GM06990 (cell line): Measurements from ENCODE around the gene MIS18BP1.

Source experiments
- DNase-seq: peaks from one replicate; pipeline ENCODE4 v3.0.0-alpha.2; 2011; ENCODE audit not compliant: insufficient read length; ENCODE audit errors: extremely low read depth
- H3K27me3 ChIP-seq: replicated peaks from 2 replicates; pipeline ENCODE4 v1.6.0; 2011; ENCODE audit warnings: low read length; ENCODE audit not compliant: control insufficient read depth, insufficient read depth
- H3K36me3 ChIP-seq: 2 replicates; pipeline ENCODE4 v1.5.1; 2011; ENCODE audit warnings: low read length; ENCODE audit not compliant: control insufficient read depth, insufficient read depth
- H3K4me3 ChIP-seq: replicated peaks from 2 replicates; pipeline ENCODE4 v1.5.1; 2011; ENCODE audit warnings: low read depth, mild to moderate bottlenecking, control low read depth, low read length
- TF ChIP-seq, protein P1 (sequence below): IDR thresholded peaks from 2 replicates; pipeline ENCODE4 v1.5.1; 2011; ENCODE audit warnings: low read length, control low read depth, mild to moderate bottlenecking, inconsistent platforms; ENCODE audit not compliant: insufficient read depth, poor library complexity, severe bottlenecking

The MIS18BP1 gene

DNA sequence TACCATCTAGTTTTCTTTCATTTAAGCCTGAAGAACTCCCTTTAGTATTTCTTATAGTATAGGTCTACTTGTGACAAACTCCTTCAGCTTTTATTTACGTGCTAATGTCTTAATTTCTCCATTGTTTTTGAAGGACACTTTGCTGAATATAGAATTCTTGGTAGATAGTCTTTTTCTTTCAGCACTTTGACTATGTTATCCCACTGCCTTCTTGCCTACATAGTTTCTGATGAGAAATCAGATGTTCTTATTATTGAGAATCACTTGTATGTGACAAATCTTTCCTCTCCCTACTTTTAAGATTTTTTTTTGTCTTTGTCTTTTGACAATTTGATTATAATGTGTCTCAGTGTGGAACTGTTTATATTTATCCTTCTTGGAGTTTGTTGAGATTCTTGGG is 5.1 kb upstream of the MIS18BP1 start:
- DNase-seq, result no peak
- Histone ChIP-seq H3K27me3 (no peaks in the 10 kb centered on the region), H3K36me3 (no peaks in the 10 kb centered on the region), H3K4me3 (no peak overlapping the region)
- TF ChIP-seq, protein P1, sequence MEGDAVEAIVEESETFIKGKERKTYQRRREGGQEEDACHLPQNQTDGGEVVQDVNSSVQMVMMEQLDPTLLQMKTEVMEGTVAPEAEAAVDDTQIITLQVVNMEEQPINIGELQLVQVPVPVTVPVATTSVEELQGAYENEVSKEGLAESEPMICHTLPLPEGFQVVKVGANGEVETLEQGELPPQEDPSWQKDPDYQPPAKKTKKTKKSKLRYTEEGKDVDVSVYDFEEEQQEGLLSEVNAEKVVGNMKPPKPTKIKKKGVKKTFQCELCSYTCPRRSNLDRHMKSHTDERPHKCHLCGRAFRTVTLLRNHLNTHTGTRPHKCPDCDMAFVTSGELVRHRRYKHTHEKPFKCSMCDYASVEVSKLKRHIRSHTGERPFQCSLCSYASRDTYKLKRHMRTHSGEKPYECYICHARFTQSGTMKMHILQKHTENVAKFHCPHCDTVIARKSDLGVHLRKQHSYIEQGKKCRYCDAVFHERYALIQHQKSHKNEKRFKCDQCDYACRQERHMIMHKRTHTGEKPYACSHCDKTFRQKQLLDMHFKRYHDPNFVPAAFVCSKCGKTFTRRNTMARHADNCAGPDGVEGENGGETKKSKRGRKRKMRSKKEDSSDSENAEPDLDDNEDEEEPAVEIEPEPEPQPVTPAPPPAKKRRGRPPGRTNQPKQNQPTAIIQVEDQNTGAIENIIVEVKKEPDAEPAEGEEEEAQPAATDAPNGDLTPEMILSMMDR, result no peak

DNA sequence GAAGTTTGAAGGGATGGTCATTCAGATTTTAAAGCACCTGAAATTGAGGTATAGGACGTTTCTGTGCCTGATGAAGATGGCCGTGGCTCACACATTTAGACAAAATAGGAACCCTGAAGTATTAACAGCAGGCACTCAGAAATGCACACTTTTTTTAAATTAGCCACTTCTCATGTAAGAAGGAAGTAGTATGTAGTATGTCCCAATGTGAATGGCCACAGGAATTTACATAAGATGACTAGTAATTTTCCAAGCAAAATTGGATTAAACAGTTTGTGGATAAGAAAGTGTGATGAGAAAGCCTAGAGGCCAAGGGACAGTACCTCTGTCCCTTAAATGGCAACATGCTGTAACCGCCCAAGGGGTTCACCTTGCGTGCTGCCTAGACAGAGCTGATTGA is 1.8 kb upstream of the MIS18BP1 start:
- no peak for DNase-seq
- Histone ChIP-seq H3K4me3 (no peak overlapping the region), H3K27me3 (no peaks in the 10 kb centered on the region), H3K36me3 (no peaks in the 10 kb centered on the region)
- TF ChIP-seq, protein P1, result no peak

DNA sequence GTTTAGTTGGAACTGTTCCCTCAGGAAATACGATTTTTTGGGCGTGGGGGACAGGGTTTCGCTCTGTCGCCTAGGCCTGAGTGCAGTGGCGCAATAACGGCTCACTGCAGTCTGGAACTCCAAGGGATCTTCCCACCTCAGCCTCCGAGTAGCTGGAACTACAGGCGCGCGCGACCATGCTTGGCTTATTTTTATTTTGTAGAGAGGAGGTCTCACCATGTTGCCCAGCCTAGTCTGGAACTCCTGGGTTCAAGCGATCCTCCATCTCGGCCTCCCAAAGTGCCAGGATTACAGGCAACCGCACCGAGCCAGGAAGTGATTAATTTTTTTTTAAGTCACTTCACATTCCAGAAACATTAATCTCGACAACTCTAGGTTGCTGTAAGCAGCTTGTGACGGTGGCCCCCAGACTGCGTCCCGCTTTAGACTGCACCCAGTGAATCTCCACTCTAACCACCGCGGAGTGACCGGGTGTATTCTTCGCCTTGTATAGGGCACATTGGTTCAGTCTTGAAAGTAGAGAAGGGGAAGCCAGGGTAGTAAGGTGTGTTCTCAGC is 830 bp upstream of the MIS18BP1 start:
- DNase-seq, result peak; percentile 18
- H3K36me3 ChIP-seq, result no peaks in the 10 kb centered on the region
- H3K27me3 ChIP-seq, result no peaks in the 10 kb centered on the region
- TF ChIP-seq, protein P1, result no peak
- peak overlapping the region; percentile 84 for H3K4me3 ChIP-seq

DNA sequence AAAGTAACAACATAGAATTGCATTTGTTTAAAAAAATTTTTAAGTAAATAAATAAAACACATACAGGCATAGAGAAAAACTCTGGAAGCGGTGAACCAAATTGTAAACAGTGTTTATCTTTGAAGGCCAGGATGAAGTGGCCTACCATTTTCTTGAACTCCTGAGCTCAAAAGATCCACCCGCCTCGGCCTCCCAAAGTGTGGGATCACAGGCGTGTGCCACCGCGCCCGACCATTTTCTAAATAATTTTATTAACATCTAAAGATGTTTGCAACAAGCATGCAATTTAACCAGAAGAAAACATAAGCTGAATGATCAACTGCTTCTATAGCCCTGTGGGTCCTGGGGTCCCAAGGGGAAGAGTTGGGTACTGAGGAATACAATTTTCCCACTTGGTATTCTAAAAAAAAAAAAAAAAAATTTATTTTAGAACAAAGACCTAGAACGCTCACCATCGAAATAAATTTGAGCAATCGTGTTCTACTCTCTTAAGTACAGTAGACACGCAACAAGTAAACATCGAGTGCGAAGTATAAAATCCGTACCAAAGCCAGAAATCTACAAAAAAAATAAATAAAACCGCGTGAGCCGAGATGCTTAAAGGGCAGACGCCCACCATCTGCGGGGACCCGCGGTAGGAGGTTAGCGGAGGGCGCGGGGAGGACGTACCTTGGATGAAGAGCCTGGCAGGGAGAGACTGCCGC is 484 bp downstream of the MIS18BP1 start:
- Histone ChIP-seq H3K36me3 (no peaks in the 10 kb centered on the region), H3K4me3 (peak overlapping the region; percentile 84), H3K27me3 (no peaks in the 10 kb centered on the region)
- DNase-seq, result peak; percentile 21
- TF ChIP-seq, protein P1, result no peak

DNA sequence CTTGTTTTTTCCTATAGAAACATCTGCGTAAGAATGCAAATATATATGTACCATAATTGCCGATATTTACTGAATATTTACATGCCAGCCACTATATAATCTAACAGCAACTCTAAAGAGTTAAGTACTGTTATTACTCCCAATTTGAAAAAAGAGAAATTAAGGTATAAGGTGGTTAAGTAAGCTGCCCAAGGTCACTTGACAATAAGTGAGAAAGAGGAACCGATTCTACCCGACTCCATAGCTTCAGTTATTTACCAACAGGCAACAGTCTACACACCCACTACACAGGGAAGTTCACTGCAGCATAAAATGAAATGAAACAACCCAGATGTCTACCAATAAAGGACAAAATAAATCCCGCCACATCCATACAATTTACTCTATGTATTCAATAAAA is 1.1 kb downstream of the MIS18BP1 start:
- Histone ChIP-seq H3K4me3 (peak overlapping the region; percentile 84), H3K27me3 (no peaks in the 10 kb centered on the region), H3K36me3 (no peaks in the 10 kb centered on the region)
- TF ChIP-seq, protein P1, result no peak
- DNase-seq, result peak; percentile 54
